GM08714 (cell line): Measurements from ENCODE around the gene TOPORS.
"Not testable (repeated sequence)": the region's sequence is repeated elsewhere in the genome, so short reads cannot be mapped to it uniquely, and the experiment has no call there.

ENCODE experiments used
- H3K4me3 ChIP-seq: fragments of 200-500 bp; sonication (Bioruptor generic); 2 replicates; pipeline ENCODE4 v1.5.1; 2014; ENCODE audit warnings: mild to moderate bottlenecking, low read length, inconsistent platforms
- ZNF274 ChIP-seq: IDR thresholded peaks from 2 replicates; pipeline ENCODE4 v1.6.1; 2012; ENCODE audit warnings: mild to moderate bottlenecking, low read depth, low read length

The TOPORS gene

GRCh38 chr9:32574858-32575257 lies 22.5 kb upstream of the TOPORS start:
- no peak for TF ChIP-seq ZNF274
- H3K4me3 ChIP-seq: no peak overlapping the region

GRCh38 chr9:32573821-32574220 lies 21.4 kb upstream of the TOPORS start:
- TF ChIP-seq ZNF274: no peak
- no peak overlapping the region for H3K4me3 ChIP-seq

GRCh38 chr9:32572900-32573523 lies 20.6 kb upstream of the TOPORS start, which contains the start of gene NDUFB6:
Gene NDUFB6 (minus strand): TSS chr9:32573159. CDS start chr9:32573060, 99 bp downstream.
- H3K4me3 ChIP-seq: peak within 1 kb of the TSS; percentile 99
- no peak for TF ChIP-seq ZNF274

- TF ChIP-seq ZNF274: no peak
- H3K4me3 ChIP-seq: peak overlapping the region; percentile 99
These were observed 19.8 kb upstream of the TOPORS start for GRCh38 chr9:32571969-32572899.

GRCh38 chr9:32570262-32570661 lies 17.9 kb upstream of the TOPORS start:
- no peak for TF ChIP-seq ZNF274
- H3K4me3 ChIP-seq: no peak overlapping the region

- no peak overlapping the region for H3K4me3 ChIP-seq
- TF ChIP-seq ZNF274: no peak
These were observed 14.4 kb upstream of the TOPORS start for GRCh38 chr9:32566770-32567169.

GRCh38 chr9:32565967-32566366 lies 13.6 kb upstream of the TOPORS start:
- H3K4me3 ChIP-seq: no peak overlapping the region
- TF ChIP-seq ZNF274: no peak

GRCh38 chr9:32558408-32558934 lies 6.1 kb upstream of the TOPORS start:
- TF ChIP-seq ZNF274: no peak

GRCh38 chr9:32554591-32554990 lies 2.2 kb upstream of the TOPORS start:
- TF ChIP-seq ZNF274: no peak
- H3K4me3 ChIP-seq: no peak overlapping the region

More at GRCh38 chr9:32558408-32558934, 6.1 kb upstream of the TOPORS start:
- no peak overlapping the region for H3K4me3 ChIP-seq

- no peak for TF ChIP-seq ZNF274
These were observed 1.7 kb upstream of the TOPORS start for GRCh38 chr9:32554107-32554506.

GRCh38 chr9:32551276-32552051 lies 922 bp downstream of the TOPORS start:
- TF ChIP-seq ZNF274: no peak
- H3K4me3 ChIP-seq: peak overlapping the region; percentile 88

More at GRCh38 chr9:32554107-32554506, 1.7 kb upstream of the TOPORS start:
- no peak overlapping the region for H3K4me3 ChIP-seq

- no peak for TF ChIP-seq ZNF274
These were observed 1.7 kb downstream of the TOPORS start for GRCh38 chr9:32550562-32551275.

GRCh38 chr9:32550150-32550561 lies 2.2 kb downstream of the TOPORS start:
- peak overlapping the region; percentile 88 for H3K4me3 ChIP-seq
- no peak for TF ChIP-seq ZNF274

More at GRCh38 chr9:32550562-32551275, 1.7 kb downstream of the TOPORS start:
- H3K4me3 ChIP-seq: peak overlapping the region; percentile 88

GRCh38 chr9:32548213-32548612 lies 4.2 kb downstream of the TOPORS start:
- not testable (repeated sequence) for H3K4me3 ChIP-seq
